Stimulated activated CD8-positive, alpha-beta memory T cell treated with anti-CD3 and anti-CD28 coated beads, Interleukin-12 subunit alpha, Interleukin-12 subunit beta, amount 100 ng/mL, for 4 hours (primary cell): ENCODE results near the gene ARHGEF28.

ENCODE experiments used
- DNase-seq: peaks from one replicate; pipeline ENCODE4 v3.0.0-alpha.2; 2020; ENCODE audit warnings: low read depth

Gene ARHGEF28

DNA sequence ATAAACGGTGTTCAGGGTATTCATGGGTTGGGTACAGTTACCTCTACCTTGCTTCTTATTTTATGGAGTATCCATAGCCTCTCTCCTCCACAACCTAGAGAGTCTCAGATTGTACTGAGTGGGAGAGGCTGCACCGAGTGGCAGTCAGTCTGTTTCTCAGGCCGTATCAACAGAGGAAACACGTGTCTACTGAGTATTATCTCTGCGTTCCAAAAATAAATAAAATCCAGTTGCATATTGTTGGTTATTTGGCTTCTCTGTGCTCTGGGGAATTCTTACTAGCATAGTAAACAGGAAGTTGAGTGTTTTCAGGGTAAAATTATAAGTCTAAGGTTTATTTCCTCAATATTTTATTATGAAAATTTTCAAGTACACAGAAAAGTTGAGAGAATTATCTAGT, 231.0 kb downstream of the ARHGEF28 start:
- no peak for DNase-seq

- DNase-seq, result no peak
Measured at GRCh38 chr5:73857446-73857845, 231.4 kb downstream of the ARHGEF28 start.

GRCh38 chr5:73858054-73858453, 232.1 kb downstream of the ARHGEF28 start:
- DNase-seq, result no peak

DNA sequence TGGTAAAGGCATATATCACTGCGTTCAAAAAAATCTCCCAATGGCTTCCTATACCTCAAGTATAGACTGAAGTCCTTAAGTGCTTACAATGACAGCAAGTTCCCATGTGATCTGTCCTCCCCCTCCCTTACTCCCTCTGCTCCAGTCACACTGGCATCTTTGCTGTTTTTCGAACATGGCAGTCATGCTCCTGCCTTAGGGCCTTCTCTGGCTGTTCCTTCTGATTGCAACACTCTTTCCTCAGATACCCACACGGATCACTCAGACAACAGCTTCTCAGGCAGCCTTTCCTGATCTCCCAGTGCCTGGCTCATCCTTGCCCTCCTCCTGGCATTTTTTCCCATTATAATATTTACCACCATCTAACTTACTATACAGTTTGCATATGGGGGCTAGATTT, 232.8 kb downstream of the ARHGEF28 start:
- DNase-seq, result no peak

DNA sequence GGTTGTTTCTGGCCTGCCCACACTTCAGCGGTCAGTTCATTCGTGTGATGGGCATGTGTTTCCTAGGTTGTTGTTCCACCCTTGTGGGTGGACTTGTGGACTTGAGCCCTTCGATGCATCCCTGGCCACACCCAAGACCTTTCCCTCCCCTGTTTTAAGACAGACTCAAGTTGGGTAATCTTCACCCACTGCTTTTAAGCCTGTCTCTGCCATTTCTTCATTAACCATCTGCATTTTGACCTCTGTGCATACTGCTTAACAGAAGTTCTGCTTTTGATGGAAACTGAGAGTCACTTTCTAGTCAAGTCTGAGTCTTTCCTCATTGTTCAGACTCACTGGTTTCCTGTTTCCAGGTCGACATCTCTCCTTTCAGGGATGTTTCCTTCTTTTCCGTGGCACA, 233.7 kb downstream of the ARHGEF28 start:
- no peak for DNase-seq

DNA sequence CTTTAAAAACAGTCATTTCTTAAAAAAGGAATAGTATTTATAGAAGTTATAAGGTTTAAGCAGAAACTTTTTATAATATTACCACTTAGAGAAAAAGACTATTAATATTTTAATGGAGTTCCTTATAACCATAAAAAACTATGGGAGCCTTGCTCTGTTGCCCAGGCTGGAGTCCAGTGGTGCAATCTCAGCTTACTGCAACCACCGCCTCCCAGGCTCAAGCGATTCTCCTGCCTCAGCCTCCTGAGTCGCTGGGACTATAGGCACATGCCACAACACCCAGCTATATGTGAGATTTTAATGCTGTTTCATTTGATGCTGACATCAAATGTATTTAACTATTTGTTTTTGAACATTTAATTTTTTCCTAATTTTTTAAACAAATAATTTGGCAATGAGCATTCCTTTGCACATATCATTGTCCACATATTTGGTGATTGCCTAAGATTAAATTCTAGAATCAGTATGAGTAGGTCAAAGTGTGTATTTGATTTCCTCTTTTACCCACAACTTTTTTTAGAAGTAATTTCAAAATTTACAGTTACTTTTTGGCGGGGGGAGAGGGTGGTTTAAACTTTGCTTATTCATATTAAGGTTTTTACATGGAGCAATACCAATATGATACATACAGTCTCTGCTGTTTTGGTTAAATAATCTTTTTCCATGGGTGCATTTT, 235.5 kb downstream of the ARHGEF28 start:
- no peak for DNase-seq

DNA sequence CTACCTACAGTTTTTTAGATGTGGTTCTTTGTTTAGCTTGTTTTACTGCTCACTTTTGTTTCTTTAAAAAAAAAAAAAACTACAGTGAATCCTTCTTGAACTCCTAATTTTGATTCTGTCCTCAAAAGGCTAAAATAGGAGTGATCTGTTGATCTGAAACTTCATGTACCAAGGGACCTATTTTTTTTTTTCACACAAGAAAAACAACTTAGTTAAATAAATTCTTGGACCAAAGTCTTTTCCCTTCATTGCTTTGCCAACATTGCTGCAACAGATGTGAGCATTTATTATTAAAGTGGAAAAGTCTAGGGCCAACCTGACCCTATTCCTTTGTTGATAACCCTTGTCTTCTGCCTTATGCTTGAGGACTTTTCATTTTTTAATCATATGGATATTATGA, 236.8 kb downstream of the ARHGEF28 start:
- DNase-seq, result no peak

DNA sequence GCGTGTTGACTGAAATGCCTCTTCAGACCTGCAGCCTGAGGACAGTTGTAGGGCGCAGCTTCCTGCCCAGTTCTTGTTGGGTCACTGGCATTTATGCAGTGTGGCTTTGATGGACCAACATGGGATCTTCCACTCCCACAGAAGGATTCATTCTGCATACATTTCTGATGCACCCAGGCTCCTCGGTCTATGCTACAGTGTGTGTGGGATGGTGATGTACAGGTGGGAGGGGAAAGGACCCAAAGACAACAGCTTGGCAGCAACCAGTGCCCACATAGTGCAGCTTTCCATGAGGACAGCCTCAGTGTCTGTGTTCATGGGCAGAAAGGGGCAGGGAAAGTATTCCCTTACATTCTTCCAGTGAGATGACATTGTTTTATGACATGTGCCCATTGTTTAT, 237.9 kb downstream of the ARHGEF28 start:
- no peak for DNase-seq

GRCh38 chr5:73865315-73865714, 239.3 kb downstream of the ARHGEF28 start:
- DNase-seq, result no peak

DNA sequence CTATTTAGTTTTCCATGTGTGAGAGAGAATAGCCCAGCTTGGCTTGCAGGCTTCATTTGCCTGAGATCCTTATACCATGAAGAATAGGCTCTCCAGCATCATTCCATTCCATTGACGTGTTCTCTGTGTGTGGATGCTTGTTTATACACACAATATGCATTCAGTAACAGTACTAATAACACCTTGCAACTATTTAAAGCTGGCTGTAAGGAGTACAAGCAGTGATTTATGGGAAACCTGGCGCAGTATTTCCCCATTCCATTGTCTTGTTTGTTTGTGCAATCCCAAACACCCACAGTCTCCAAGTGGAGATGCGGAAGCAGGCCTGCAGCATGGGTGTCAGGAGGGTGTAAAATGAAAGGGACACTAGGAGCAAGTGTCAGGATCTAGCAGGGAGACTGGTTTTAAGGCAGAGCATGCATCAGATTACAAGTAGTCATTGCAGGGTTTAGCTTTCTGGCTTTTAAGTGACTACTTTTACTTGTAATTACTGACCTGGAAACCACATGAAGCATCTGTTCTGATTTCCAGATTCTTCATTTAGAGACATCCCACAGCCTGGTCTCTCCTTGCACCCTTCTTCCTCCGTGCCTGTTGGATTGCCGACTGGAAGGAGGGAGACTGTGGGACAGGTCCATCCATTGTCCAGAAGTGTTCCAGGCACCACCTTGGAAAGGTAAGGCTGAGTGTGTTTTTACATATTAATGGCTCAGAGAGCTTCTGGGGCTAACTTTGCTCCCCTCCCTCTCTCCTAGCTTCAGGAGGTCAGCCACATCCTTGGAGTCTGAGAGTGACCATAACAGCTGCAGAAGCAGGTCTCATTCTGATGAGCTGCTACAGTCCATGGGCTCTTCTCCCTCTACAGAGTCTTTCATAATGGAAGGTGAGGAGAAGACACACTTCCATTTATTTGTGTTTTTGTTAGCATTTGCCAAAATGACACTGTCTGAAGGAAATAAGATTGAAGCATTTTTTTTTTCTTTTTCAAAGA, 241.6 kb downstream of the ARHGEF28 start:
- DNase-seq, result no peak

GRCh38 chr5:73883646-73884045, 257.6 kb downstream of the ARHGEF28 start:
- no peak for DNase-seq

DNA sequence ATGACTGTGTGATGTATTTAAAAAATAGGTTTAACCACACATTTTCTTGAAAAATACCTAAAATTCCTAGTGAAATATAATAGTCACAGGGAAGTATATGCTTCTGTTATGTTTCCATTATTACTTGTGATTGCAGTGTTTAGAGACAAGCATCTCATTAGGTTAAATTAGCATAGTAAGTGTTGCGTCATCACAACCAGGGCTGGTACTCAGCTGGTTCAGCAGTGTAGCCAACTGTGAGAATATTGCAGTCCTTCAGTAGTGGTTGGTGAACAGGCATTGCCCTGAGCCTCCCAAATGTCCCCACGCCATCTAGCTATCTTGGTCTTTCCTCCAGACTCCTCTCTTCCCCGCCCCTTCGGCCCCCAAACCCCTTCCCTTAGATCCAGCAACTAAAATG, 261.7 kb downstream of the ARHGEF28 start:
- no peak for DNase-seq

DNA sequence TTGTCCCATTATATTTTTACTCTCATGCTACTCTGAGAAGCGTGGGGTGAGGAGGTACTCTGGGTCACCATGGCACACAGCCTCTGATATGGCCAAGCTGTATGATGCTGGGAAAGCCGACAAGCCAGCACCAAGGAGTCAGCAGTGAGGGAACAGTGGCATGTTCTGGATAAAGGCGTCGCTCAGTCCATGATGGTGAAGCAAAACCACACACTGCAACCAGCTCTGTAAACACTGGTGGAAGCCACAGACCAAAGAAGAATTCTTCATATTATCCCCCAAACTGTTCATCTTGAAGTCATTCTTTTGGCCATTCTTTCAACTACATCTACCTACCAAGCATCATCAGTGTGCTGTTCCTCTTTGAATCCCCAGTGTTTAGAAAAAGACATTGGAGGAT, 264.6 kb downstream of the ARHGEF28 start:
- DNase-seq, result no peak

DNA sequence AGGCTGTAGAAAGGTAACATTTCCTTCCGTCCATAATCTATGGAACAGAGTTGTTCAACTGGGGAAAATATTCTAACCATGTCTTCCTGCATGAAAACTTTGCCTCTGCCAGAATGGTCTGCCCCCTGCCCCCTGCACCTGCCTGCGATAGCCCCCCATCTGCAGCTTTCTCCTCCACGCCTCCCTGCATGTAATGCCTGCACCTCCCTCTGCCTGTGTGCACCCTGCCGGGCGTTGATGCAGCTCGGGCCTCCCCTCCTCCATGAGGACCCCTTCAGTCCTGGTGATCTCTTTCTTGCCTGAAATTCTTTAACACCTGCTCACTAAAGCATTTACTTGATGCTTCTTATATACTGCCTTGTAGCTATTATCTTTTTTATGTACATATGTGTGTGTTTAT, 266.2 kb downstream of the ARHGEF28 start:
- DNase-seq, result no peak

DNA sequence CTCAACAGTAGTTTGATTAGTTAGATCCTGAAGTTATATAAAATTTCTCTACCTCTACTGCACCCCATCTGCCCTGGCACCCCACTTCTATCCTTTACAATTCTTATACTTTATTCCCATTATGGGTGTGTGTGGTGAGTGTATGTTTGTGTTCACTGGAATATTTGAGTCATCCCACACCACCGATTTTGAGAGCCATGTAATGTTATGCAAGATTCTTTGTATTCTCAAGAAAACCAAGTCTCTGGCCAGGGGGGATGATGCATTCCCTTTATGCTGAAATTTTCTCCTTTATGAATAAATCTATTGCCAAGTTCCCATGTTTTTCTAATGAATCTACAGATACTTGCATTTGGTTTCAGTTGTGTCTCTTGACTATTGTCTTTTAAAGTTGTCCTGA, 266.8 kb downstream of the ARHGEF28 start:
- no peak for DNase-seq

- DNase-seq, result no peak
Measured at GRCh38 chr5:73893813-73894212, 267.8 kb downstream of the ARHGEF28 start.

DNA sequence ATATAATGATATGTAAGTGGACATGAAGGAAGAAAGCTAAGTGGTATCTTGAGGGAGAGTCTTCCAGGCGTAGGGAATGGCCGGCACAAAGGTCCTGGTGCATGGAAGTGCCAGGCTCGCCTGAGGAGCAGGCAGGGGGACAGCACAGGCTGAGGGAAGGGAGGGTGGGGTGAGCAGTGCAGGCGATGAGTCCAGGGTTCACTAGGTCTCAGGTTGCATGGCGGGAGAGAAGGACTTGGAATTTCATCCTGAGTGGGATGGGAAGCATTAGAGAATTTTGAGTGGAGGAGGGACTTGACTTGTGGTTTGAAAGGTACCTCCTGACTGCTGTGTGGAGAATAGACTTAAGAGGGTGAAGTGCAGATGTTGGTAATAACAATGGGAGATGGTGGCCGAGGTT, 268.9 kb downstream of the ARHGEF28 start:
- DNase-seq, result no peak

DNA sequence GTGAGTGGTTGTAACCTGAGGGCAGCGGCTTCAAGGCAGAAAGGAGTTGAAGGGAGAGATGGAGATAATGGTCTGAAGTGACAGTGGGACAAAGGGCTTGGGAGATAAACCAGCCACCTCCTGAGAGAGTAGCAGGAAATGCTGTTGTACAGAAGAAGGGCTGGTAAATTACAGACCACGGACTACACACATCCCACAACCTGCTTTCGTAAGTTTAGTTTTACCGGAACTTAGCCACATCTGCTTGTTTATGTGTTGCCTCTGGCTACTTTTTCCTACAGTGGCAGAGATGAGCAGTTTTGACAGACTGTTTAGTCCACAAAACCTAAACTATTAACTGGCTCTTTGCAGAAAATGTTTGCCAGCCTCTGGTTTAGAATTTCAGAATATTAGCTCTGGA, 269.5 kb downstream of the ARHGEF28 start:
- DNase-seq, result no peak

- DNase-seq, result no peak
Measured at GRCh38 chr5:73896097-73896496, 270.1 kb downstream of the ARHGEF28 start.

GRCh38 chr5:73896668-73897067, 270.7 kb downstream of the ARHGEF28 start:
- no peak for DNase-seq

DNA sequence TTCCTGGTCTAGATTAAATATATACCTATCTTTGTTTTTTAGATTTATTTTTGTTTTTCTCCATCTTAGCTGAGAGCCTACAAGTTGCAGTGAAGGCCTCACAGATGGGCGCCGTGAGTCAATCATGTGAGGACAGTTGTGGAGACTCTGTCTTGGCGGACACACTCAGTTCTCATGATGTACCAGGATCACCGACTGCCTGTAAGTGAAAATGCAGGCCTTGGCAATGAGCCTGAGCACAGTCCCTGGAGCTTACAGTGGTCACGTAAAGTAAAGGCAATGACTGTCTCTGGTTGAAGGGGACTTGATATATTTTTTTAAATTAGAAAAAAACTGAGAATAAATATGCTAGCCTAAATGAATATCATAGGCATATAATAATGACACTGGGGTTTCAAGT, 271.9 kb downstream of the ARHGEF28 start:
- no peak for DNase-seq

DNA sequence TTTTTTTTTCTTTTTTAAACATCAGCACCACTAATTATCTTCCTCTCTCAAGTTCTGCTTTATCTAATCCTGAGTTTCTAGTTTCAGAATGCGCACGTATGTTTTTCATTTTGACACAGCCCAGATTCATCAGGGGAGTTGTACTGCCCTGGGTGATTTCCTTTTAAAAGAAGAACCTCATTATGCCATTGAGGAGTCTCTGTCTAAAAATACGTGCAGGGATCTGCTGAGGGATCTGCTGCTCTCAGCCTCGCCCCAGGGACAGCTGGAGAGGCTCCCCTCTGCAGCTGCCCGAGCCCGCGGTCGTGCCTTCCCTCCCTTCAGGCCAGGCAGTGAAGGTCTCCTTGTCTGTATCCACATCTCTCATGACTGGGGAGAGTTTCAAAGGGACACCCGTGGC, 273.1 kb downstream of the ARHGEF28 start:
- DNase-seq, result no peak

GRCh38 chr5:73899916-73900315, 273.9 kb downstream of the ARHGEF28 start:
- no peak for DNase-seq
